ENCODE data around the gene AUTS2.

The AUTS2 gene

DNA sequence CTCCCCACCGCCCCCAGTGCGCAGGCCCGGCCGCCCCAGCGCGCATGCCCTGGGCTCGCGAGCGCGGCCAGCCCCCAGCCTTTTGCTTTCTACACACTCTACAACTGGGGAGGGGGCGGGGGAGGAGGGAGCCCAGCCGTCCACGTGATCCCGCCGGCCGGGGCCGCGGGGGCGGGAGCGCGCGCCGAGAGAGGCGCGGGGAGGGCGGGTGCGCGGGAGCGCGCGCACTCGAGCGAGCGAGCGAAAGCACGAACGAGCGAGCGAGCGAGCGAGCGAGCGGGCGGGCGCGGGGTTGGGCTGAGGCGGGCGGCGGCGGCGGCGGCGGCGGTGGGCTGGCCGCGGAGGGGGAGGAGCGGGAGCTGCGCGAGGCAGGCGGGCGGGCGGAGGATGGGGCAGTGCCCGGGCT is at the start of gene AUTS2:
Gene AUTS2, plus strand, starts transcription at position 395 of the 406 bp plus-strand sequence. CDS start 1,179 bp downstream, outside the sequence.
- DNase-seq, result peak; percentile 61

- DNase-seq, result no peak
These were observed 47.3 kb upstream of the AUTS2 start for GRCh38 chr7:69550991-69551390.

DNA sequence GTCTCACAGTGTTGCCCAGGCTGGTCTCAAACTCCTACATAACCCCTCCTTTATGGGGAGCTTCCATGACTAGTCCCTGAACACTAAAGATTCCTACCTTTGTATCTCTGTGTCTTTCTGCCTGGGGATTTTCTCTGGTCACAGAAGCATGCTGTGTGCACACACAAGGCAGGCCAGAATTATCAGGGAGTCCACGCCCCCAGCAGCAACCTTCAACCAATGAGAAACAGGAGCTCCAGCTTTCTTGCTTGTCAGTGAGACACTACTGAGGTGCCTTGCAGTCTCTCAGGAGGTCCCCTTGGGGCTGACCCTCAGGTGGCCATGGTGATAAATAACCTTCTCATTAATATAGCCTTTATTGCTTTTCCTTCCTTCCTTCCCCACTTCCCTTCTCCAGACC is 45.1 kb upstream of the AUTS2 start:
- no peak for DNase-seq

GRCh38 chr7:69561266-69561960 is 36.9 kb upstream of the AUTS2 start:
- no peak for DNase-seq

DNA sequence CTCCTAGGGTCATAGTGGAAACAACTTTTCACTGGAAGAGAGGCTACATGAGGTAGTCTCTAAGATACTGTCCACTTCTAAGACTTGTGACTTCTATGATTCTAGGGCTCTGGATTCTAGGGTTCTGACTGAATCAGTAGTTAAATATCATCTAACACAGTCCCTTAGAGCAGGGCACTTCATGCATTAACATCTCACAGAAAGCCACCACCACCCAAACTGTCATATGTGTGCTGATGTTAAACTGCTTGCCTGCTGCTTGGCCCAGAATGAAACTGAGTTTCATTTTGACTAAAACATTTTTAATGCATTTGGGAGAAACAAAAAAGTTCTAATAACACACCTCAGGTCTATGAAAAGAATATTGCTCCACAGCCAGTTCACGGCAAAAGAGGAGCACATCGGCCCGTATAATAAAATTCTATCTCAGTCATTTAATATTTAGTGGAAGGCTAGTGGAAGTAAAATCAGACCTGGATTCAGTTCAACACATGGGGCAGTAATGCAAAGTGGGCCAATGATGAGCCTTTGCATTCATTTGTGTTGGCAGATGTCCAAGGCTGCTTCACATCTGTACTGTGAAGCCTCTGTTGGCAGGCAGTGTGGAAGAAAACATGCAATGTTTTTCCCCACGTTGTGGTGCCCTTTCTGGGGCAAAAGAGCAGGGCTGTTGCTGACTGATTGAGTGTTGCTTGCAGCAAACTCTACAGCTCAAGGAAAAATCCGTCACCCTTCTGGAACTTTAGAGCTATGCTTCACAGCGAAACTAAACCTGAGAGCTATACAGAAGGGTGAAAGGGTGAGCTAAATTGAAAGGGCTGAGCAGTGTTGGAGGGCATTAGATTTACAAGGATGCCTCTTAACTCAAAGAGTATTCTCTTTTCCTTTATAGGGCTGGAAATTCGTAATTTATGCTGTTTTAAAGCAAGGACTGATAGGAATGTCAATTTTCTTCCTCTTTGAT is 33.5 kb upstream of the AUTS2 start:
- no peak for DNase-seq

GRCh38 chr7:69567800-69568199 is 30.5 kb upstream of the AUTS2 start:
- no peak for DNase-seq

DNA sequence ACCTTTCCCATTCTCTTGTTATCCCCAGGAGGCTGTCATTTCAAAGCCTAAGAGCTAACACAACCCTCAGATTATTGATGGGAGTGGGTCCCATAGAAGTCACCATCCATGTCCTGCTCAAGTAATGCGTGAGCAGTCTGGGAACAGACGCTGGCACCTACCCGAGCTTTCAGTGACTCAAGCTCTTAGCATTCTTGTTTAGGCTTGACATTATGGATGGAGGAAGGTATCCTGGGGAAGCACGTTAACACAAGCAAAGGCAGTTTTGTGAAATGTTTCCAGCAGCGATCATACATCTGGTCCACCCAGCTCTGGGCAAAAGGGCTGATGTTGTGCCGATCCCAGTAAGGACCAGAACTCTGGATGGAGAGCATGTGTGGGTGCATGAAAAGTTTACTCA is 30.0 kb upstream of the AUTS2 start:
- no peak for DNase-seq

- DNase-seq, result no peak
These were observed 22.6 kb upstream of the AUTS2 start for GRCh38 chr7:69575651-69576050.

DNA sequence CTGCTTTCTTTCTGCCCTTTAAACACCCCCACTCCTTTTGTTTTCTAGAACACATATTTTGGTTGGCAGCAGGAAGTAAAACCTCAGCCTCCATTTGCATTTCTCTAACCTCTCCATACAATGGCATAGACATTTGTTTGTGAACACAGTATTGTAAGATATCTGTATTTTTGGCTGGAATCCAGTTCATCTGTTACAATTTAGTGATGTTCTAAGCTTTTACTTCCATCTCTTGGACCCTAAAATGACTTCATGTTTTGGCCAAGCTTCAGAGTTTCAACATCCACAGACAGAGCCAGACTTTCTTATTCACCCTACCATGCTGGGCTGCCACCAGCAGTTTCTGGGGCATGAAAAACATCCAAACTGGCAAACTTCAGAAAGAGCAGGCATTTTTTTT is 21.1 kb upstream of the AUTS2 start:
- no peak for DNase-seq

GRCh38 chr7:69585169-69585568 is 13.1 kb upstream of the AUTS2 start:
- no peak for DNase-seq

DNA sequence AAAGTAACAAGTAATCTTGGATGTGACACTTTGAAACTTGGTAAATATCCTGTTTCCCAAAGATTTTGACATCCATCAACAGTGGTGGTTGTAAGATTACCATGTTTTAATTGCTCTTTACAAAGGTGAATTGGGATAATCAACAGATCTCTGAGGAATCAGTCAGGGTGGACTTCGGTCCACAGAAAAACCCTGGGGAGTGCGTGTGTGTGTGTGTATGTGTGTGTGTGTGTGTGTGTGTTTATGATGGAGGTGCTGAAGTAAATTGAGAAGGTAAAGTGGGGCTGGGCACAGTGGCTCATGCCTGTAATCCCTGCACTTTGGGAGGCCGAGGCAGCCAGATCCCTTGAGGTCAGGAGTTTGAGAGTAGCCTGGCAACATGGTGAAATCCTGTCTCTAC is 12.0 kb upstream of the AUTS2 start:
- no peak for DNase-seq

DNA sequence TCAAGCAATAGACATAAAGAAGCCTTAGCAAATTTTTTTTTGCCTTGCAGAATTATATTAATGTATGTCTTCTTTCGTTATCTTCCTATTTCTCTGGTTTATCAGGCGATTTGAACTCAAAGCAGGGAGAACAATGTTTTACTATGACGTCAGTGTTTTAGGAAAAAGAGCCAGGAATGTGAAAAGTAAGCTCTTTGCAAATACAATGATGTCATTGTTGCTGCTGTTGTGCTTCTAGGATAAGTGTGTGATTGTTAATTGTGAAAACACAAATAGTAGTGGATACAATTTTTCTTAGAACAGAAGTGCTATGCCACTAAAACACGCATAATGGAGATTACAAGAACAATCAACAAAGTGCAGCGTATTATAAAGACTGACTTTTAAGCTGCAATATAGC is 9.5 kb upstream of the AUTS2 start:
- no peak for DNase-seq

- no peak for DNase-seq
These were observed 6.5 kb upstream of the AUTS2 start for GRCh38 chr7:69591805-69592204.

DNA sequence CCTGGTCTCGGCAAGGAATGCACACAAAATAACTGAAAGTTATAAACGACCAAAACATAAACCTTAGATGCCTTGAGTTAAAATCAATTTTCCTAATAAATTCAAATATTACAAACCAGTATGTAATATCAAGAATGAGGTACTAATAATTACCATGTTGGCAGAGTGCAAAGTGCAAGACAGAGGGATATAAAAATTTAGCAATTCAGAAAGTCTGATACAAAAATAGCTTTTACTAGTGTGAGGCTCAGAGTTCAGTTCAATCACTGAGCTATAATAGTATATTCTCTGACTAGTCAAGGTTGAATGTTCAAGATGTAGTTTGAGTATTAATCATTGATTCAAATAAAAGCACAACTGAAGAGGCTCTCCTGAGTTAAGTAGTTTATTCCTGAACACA is 4.8 kb upstream of the AUTS2 start:
- no peak for DNase-seq

GRCh38 chr7:69595415-69595814 is 2.9 kb upstream of the AUTS2 start:
- no peak for DNase-seq

DNA sequence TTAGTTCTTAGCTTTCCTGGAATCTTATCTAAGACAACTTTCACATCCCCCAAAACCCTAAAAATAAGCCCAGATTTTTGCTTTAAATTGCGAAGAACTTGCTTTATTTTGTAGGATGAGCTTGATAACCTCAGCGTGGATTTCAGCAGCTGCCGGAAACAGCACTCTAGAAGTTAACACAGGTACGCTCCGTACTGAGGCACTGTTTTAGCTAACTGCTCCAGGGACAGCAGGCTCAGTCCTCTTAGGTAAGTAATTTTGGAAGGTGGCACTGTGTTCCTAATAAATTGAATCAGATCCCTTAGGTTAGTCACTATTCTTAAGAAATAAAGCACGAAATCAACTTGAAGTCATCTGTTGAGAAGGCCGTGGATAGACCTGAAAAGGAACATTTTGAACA is 2.2 kb upstream of the AUTS2 start:
- DNase-seq, result no peak

GRCh38 chr7:69596723-69597277 is 1.5 kb upstream of the AUTS2 start:
- no peak for DNase-seq

DNA sequence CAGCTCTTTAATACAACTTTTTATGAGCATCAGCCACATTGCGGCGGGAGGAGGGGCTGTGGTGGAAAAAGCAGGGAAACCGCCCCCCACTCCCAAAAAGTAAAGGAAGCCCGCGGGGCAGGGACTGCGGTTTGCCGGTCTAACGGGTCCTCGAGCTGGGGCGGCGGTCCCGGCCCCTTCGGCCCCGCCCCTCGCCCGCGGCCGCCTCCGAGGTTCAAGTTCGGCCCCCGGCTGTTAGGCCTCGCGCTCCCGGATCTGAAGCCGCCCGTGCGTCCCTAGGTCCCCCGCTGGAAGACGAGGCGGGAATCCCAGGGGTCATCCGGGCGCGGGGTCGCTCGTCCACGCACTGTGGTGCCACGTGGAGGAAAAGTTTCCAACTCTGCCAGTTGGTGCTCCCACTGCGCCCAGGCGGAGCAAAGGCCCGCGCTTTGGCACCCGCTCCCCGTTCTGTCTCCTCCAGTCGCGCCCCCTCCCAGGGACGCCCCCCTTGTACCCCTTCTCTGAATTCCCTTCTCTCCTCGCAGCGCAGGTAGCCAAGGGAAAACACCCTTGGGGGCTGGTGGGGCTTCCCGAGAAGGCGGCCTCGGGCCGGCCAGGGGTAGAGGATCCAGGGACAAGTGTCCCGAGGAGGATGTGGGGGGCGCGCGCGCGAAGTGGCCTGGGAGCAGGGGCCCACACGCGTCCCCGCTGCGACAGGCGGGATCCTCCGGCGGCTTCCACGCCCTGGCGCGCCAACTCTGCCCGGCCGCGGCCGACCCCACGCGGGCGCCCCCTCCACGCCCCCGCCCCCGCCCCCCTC is 798 bp upstream of the AUTS2 start:
- DNase-seq, result no peak

- no peak for DNase-seq
These were observed 411 bp downstream of the AUTS2 start for GRCh38 chr7:69598487-69599285.

GRCh38 chr7:69599286-69599954 is 1.1 kb downstream of the AUTS2 start:
- no peak for DNase-seq

GRCh38 chr7:69599955-69600709 is 1.9 kb downstream of the AUTS2 start:
- peak; percentile 13 for DNase-seq

Measured in CD4-positive, alpha-beta T cell treated with Interleukin-10 for 1 hour (primary cell).